ENCODE measurements around the gene HIGD1A.

DNA sequence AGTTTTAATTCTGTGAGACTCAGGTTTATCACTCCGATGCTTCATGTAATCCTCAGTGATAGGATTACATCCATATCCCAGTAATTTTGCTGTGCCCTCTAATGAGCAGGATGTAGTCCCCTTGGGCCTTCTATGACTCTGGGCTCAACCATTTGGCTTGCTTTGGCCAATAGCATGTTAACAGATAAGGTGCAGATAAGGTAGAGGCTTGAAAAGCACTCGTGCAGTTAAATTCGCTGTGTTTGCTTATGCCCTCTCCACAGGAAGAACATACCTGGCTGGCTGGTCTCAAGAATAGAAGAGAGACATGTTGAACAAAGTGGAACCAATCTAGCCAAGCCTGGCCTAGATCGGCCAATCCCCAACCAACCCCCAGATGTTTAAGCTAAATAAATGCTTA is 51.3 kb downstream of the HIGD1A start:
- TF ChIP-seq, protein P1, sequence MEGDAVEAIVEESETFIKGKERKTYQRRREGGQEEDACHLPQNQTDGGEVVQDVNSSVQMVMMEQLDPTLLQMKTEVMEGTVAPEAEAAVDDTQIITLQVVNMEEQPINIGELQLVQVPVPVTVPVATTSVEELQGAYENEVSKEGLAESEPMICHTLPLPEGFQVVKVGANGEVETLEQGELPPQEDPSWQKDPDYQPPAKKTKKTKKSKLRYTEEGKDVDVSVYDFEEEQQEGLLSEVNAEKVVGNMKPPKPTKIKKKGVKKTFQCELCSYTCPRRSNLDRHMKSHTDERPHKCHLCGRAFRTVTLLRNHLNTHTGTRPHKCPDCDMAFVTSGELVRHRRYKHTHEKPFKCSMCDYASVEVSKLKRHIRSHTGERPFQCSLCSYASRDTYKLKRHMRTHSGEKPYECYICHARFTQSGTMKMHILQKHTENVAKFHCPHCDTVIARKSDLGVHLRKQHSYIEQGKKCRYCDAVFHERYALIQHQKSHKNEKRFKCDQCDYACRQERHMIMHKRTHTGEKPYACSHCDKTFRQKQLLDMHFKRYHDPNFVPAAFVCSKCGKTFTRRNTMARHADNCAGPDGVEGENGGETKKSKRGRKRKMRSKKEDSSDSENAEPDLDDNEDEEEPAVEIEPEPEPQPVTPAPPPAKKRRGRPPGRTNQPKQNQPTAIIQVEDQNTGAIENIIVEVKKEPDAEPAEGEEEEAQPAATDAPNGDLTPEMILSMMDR (IDR thresholded peaks at IDR 0.05): no peak
- no peak for TF ChIP-seq EP300 (IDR thresholded peaks at IDR 0.05)
